ENCODE results near the gene POSTN.

DNA sequence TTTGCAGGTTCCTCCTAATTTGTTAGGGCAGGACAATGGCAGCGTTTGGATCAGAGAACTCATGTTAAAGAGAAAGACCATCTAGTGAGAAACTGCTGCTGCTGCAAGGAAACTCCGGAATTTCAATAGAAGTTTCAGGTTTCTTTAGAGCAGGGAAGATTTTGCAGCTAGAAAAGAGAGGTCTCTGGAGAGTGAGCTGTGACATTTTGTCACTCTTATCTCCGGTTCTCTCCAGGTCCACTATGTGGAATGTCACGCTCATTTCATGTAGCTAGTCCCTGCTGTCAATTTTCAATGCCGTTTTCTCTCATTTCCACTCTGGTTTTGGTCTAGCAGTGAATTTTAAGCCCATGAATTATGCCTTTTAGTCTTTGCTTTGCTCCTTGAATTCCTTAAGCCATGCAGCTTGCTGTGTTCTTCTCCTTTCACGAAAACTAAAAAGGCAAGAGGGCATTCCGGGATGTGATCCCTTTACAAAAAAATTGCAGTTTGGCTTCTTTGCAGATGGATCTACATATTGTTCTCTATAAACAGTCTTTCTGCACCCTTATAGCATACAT lies 46.7 kb upstream of the POSTN start:
- TF ChIP-seq, protein P1, sequence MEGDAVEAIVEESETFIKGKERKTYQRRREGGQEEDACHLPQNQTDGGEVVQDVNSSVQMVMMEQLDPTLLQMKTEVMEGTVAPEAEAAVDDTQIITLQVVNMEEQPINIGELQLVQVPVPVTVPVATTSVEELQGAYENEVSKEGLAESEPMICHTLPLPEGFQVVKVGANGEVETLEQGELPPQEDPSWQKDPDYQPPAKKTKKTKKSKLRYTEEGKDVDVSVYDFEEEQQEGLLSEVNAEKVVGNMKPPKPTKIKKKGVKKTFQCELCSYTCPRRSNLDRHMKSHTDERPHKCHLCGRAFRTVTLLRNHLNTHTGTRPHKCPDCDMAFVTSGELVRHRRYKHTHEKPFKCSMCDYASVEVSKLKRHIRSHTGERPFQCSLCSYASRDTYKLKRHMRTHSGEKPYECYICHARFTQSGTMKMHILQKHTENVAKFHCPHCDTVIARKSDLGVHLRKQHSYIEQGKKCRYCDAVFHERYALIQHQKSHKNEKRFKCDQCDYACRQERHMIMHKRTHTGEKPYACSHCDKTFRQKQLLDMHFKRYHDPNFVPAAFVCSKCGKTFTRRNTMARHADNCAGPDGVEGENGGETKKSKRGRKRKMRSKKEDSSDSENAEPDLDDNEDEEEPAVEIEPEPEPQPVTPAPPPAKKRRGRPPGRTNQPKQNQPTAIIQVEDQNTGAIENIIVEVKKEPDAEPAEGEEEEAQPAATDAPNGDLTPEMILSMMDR (IDR thresholded peaks at IDR 0.05; ENCODE audit: insufficient read depth, low read length, poor library complexity, severe bottlenecking) = no peak
- TF ChIP-seq EZH2phosphoT487 (conservative IDR thresholded peaks at IDR 0.05; ENCODE audit: low read length) = no peak
